Endothelial cell of hepatic sinusoid (primary cell): ENCODE data around the gene OPRL1.

ENCODE experiments used
- in situ Hi-C: cut with HindIII; loops from 2 replicates; pipeline ENCODE4 v1.10.0; 2017; ENCODE audit warnings: low sequenced_read_pairs

OPRL1 gene

GRCh38 chr20:64080013-64080812 is at the start of gene OPRL1:
Gene OPRL1 (plus strand): TSS chr20:64080082. CDS start chr20:64092721, 12,639 bp downstream.
- in situ Hi-C loops: no loop called here

- in situ Hi-C loops: no loop called here
These were observed 49.3 kb upstream of the OPRL1 start for GRCh38 chr20:64030371-64031134.

- in situ Hi-C loops: no loop called here
These were observed 48.0 kb upstream of the OPRL1 start for GRCh38 chr20:64031822-64032314.

GRCh38 chr20:64032706-64033624 is 46.9 kb upstream of the OPRL1 start:
- in situ Hi-C loops: no loop called here

GRCh38 chr20:64033981-64034493 is 45.8 kb upstream of the OPRL1 start:
- in situ Hi-C loops: no loop called here

GRCh38 chr20:64035066-64035932 is 44.6 kb upstream of the OPRL1 start:
- in situ Hi-C loops: no loop called here

GRCh38 chr20:64035933-64036345 is 43.9 kb upstream of the OPRL1 start, which contains the start of gene C20orf204:
Gene C20orf204 (plus strand): TSS chr20:64036182. CDS start chr20:64036324, 142 bp downstream.
- in situ Hi-C loops: no loop called here

- in situ Hi-C loops: no loop called here
These were observed 43.3 kb upstream of the OPRL1 start for GRCh38 chr20:64036346-64037198.

- in situ Hi-C loops: no loop called here
These were observed 42.7 kb upstream of the OPRL1 start for GRCh38 chr20:64037199-64037497.

GRCh38 chr20:64037498-64038213 is 42.2 kb upstream of the OPRL1 start:
- in situ Hi-C loops: no loop called here

GRCh38 chr20:64038224-64038564 is 41.7 kb upstream of the OPRL1 start:
- in situ Hi-C loops: no loop called here

GRCh38 chr20:64038565-64039292 is 41.2 kb upstream of the OPRL1 start:
- in situ Hi-C loops: no loop called here

- in situ Hi-C loops: no loop called here
These were observed 40.4 kb upstream of the OPRL1 start for GRCh38 chr20:64039293-64040160.

GRCh38 chr20:64040231-64041039 is 39.4 kb upstream of the OPRL1 start:
- in situ Hi-C loops: no loop called here

- in situ Hi-C loops: no loop called here
These were observed 38.7 kb upstream of the OPRL1 start for GRCh38 chr20:64041040-64041780.
